Measurements from ENCODE around the gene NONO.
"Not testable (repeated sequence)": the region's sequence is repeated elsewhere in the genome, so short reads cannot be mapped to it uniquely, and the experiment has no call there.

- not testable (repeated sequence) for TF ChIP-seq EZH2 (IDR thresholded peaks at IDR 0.05; ENCODE audit: insufficient read depth, low read length)
- TF ChIP-seq, protein P1, sequence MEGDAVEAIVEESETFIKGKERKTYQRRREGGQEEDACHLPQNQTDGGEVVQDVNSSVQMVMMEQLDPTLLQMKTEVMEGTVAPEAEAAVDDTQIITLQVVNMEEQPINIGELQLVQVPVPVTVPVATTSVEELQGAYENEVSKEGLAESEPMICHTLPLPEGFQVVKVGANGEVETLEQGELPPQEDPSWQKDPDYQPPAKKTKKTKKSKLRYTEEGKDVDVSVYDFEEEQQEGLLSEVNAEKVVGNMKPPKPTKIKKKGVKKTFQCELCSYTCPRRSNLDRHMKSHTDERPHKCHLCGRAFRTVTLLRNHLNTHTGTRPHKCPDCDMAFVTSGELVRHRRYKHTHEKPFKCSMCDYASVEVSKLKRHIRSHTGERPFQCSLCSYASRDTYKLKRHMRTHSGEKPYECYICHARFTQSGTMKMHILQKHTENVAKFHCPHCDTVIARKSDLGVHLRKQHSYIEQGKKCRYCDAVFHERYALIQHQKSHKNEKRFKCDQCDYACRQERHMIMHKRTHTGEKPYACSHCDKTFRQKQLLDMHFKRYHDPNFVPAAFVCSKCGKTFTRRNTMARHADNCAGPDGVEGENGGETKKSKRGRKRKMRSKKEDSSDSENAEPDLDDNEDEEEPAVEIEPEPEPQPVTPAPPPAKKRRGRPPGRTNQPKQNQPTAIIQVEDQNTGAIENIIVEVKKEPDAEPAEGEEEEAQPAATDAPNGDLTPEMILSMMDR (IDR thresholded peaks at IDR 0.05; ENCODE audit: insufficient read depth, low read depth, low read length): not testable (repeated sequence)
Observed at GRCh38 chrX:71272313-71272712, 11.1 kb upstream of the NONO start.
